GM11168 (cell line): Measurements from ENCODE around the gene NPLOC4.

Experiments used
- in situ Hi-C: fragments of 300-500 bp; cut with MboI; formaldehyde crosslinking; loops from one replicate; pipeline ENCODE4 v1.12.0; 2022; ENCODE audit warnings: low sequenced_read_pairs; ENCODE audit not compliant: unreplicated experiment

NPLOC4 gene

DNA sequence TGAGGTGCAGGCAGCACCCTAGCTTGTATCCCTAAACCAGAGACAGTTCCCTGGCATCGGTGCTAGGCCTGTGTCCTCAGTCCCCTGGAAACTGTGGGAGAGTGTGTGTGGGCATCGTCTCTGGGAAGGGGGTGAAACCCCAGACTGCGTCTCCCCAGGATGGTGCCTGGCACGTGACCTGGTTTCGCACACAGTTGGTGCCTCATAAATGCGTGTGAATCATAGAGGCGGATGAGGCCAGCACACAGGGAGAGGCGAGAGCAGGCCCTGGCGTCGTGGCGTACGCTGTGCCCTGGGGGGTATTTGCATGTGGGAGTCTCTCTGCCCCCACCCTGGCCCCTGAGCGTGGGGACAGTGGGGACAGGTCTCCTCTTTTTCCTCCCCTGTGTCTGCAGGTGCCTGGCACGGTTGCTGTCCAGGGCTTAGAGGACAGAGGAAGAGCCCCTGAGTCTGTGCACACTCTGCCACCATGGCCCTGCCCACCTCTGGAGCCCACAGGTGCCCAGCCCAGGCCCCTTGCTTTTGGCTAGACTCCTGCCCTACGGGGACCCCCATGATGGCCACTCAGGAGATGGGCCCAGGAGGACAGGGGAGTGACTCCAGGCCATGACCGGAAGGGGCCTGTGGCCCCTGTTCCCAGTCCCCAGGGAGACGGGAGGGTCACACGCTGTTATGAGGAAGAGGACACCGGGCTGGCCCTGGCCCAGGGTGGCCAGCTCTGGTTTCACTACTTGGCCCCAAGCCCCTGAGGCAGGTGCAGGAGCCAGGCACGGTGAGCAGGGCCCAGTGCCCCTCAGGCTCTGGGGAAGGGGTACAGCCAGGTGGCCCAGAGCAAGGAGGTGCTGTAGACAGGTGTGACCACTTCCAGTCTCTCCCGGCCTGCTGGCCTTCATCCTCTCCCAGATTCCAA is 110.0 kb downstream of the NPLOC4 start:
- in situ Hi-C loops: no loop called here

DNA sequence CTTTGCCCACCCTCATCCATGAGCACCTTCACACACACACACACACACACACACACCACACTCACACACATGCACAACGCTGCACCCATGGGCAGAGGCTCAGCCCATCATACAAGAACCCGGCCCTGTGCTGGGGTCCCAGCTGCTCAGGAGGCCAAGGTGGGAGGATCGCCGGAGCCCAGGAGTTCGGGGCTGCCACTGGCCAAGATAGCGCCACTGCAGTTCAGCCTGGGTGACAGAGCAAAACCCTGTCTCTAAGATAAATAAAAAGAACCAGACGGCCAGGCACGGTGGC is 112.1 kb downstream of the NPLOC4 start:
- in situ Hi-C loops: no loop called here

DNA sequence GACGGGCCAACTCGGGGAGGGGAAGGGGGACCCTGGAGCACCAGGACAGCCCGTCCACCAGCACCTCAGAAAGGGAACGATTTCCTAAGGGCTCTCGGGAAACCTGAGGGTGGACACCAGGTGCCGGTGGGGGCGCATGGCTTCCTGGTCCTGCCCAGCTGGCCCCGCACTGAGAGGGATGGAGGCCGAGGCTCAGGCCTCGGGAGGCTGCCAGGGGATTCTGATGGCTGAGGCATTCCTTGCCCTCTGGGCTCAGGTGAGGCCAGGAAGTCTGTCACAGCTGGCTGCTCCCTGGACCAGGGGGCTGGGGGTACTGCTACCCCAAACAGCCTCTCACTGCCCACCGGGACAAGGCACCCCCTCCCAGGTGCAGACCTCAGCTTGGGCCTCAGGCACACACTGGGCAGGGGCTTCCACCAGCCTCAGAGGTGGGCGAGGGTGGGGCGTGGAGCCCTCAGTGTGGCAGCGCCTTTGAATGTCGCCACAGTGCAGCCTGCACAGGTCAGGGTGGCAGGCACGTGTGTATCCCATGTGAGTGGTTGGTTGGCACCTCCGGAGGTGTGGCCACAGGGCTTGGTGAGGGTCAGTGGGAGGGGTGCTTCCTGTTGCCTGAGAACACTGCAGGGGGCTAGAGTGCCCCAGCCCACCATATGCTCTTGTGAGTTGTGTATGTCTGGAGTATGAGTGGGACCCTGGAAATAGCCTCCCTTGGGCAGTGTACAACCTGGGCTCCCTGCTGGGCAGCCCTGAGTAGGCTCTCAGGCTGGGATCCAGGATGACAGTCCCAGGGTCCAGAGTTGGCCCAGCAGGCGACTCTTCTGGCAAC is 112.7 kb downstream of the NPLOC4 start:
- in situ Hi-C loops: no loop called here

DNA sequence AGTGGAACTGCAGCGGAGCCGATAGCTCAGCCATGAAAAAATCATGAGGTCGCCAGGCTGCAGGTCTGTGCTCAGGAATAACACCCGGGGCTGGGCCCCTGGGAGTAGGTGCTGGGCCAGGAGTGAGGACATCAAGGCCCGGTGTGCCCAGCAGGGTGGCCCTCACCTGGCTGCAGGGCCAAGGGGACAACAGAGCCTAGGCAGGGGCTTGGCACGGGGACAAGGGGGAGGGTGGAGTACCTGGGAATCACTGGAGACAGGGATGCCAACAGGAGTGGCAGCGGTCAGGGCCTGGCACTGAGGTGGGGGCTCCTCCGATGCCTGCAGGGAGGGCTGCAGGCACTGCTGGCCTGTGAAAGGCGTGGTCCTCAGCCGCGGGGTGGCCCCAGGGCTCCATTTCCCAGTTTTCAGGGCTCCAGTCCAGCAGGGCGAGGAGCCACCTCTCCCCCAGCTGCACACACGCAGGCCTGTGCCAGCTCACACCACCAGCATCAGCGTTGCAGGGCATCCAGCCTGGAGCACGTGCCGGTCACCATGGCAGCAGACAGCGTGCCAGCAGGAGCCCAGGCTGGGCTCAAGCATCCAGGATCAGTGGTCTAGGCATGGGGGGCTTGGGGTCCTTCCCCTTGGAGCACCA is 113.4 kb downstream of the NPLOC4 start:
- in situ Hi-C loops: no loop called here

DNA sequence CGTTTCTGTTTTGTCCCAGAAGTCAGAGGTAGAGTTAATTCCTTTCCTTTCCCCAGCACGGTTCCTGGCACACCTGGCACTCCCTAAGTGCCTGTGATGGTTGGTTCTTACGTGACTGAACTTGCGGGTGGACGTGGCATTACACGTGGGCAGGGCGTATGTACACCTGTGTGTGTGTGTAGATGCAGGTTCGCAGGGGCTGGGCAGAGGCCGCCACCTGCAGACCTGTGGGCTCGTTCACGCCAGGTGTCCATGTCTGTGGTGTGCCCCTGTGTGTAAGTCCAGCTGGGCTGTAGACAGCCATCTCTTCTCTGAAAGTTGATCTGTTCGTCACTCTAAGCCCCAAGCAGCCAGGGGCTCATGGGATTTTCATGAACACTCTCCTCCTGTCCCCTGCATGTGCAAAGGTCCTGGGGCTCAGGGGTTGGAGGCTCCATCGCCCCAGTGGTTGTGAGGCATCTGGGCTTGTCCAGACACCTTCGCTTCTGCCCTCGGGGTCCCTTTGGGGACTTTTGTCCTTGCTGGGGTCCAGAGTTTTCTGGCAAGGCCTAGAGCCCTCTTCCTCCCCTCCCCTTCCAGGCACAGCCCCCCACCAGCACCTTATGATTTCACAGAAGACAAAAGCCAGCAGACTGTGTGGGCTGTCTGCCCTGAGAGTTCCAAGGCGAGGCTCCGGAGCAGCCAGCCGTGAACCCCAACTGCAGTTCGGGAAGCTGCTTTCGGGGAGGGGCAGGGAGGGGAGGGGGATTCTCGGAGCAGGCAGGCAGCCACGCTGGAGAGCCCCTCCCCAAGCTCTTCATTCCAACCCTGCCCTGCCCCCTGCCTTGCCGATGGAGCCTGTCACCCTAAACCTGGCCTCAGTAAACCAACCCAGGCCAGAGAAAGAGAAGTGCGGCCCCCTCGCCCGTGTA is 114.2 kb downstream of the NPLOC4 start:
- in situ Hi-C loops: no loop called here

DNA sequence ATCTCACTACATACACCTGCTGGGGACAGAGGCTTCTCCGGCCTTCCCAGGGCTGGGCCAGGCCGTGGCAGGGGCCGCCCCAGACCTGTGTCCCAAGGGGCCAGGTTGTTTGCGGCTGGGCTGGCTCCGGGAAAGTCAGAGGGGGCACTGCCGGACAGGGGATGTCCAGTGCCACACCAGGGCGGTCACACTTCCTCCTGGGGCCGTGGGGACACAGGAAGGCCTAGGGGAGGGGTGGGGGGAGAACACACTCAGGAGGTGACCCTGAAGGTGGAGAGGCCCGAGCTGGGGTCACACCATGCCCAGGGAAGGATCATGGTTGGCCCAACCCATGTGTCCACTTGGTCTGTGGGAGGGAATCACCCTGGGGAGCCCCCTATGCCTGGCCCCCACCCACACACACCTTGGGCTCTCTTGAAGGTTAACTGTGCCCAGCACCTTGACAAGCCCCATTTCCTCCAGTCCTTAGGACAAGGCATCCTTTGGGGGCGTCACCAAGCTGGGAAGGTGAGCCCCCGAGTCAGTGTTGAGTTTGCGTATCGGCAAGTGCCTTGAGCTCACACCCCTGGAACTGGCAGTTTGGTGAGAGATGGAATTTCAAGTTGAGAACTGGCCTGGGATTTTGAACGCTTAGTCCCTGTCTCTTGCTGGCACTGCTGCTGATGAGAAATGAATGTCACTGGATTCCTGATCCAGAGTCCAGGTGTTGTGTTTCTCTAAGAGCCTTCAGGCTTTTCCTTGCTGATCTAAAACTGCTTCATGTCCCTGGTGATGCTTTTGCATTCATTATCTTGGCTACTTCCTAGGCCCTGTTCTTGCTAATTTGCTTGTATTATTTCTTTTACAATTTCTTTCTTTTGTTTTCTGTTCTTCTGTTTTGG is 116.7 kb downstream of the NPLOC4 start:
- in situ Hi-C loops: no loop called here

DNA sequence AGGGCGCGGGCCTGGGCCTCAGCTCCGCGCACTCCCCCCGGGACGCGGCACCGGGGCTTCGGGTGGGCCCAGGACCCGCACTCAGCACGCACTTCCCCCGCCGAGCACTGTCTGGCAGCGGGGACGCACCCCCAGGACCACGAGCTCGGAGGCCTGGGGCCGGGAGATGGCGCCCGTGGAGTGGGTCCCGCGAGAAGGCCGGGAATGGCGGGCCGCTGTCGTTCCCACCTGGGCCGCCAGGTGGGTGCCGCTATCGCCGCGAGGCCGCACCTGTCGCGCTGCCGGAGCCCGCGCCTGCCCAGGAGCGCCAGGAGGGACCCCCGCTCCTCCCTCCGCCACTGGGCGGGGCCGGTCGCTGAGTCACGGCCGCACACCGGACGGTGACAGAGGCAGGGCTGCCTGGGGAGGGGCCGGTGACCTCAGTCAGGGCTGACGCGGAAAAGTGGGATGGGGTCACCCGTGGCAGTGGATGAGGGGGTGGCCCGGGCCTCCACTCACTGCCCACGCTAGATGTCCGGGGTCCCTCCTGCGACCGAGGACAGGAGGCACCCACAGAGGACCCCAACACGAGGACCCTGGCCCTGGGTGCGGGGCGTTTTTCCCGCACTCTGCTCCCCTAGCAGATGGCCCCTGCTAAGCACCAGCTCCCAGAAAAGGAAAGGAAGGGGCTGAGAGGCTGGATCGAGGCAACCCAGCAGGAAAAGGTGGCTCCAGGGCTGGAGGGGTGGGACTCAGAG is 117.5 kb downstream of the NPLOC4 start:
- in situ Hi-C loops: no loop called here

DNA sequence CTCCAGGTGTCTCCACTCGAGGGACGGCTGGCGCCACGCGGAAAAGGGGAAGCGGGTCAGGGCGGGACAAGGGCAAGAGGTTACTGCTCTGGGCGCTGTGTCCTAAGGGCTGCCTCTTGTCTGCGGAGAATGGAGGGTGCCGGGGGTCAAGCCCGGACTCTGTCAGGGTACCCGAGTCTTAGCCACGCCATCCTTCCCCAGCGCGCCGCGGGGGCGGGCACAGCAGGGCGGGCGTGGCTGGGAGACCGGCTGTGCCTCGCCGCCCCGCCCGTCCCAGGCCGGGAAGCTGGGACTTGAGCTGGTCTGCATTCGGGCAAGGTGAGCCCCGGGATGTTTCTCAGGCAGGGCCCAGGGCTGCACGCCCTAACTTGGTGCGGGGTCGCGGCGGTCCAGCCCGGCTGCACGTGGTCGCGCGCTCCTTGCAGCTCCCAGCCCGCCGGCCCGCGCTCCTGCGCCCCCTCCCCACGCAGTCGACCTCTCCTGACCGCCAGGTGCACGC is 118.1 kb downstream of the NPLOC4 start:
- in situ Hi-C loops: no loop called here

DNA sequence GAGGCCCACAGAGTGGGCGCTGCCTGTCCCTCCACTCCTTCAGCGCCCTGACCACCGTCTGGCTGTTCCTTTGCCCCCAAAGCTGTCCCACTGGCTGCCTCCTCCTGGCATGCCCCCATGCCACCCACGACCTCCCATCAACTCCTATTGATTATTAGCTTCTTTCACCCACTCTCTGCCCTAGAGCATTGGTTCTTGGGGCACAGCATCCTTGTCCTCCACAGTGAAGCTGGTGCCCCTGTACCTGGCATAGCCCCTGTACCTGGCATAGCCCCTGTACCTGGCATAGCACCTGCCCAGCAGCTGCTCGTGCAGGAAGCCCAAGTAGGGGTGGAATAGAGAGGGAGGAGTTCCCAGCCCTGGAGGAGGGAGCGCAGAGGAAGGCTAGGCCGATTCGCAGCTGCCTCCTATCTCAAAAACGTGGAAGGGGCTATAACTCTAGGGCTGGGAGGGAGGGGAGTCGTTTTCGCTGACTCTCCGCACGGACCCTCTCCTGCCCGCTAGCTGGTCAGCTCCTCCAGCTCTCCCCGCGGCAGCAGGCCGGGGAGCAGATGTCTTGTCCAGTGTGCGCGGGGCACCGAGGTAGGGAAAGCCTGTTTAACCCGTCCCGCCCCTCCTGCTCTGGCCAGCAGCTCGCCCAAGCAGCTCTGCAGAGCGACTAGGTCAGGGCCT is 118.7 kb downstream of the NPLOC4 start:
- in situ Hi-C loops: no loop called here

DNA sequence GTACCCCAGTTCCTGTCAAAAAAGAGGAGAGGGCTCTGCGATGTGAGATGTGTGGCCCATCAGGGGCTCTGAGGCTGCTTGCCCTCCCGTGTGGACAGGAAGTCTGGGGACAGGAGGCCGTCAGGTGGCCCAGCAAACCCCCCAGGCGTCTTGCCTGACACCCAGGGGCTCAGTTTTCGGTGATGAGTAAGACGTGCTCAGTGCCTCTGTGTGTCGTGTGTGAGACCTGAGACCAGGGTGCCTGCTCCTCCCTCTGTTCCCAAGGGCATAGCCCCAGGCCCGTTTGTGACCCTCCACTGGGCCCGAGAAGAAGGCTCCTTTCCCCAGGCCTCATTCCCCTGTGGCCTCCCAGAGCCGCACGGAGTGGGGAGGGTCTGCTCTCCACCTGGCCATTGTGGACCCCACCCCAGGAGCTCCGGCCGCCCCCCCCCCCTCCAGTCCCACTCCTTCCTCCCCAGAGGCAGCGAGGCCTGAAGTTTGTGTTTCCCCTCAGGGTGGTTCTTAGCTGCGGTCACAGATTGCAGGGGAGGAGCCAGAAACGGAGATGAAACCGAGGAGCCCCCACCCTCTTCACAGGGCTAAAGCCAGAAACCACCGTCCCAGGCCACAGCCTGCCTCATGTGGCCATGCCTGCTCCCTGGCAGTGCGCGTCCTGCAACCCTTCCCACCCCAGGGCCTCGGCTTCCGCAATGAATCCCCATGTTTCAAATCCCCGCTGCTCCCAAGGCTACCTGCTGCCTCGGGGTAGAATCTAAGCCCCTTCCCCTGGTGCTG is 119.4 kb downstream of the NPLOC4 start:
- in situ Hi-C loops: no loop called here

DNA sequence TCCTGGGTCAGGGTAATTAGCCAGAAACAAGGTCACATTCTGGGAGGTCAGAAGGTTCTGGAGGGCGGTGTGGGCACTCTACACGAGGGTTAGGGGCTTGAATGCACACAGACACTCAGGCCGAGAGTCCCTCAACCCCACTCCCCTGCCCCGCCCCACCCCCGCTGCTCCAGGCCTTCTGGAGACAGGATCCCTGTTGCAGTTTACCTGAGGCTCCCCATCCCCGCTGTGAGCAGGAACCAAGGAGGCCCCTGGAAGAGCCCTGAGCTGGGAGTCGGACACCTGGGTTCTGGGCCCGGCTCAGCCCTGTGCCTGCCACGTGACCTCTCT is 119.9 kb downstream of the NPLOC4 start:
- in situ Hi-C loops: no loop called here

DNA sequence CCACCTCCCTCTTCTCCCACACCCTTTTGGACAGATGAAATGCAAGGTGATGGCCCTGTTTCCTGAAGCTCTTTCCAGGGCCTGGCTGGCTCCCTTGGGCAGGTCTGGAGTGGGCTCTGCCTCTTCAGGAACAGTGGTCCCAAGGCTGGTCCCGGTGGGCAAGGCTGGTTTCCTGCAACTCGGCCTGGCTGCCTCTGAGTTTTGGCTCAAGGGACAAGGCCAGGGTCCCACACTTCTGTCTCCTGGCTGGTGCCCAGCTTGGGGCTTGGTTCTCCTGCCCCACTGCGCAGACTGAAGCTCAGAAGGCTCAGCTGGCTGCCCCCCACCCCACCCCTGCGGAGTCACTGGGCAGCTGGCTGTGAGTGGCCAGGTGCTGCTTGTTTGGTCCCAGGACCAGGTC is 120.5 kb downstream of the NPLOC4 start:
- in situ Hi-C loops: no loop called here

DNA sequence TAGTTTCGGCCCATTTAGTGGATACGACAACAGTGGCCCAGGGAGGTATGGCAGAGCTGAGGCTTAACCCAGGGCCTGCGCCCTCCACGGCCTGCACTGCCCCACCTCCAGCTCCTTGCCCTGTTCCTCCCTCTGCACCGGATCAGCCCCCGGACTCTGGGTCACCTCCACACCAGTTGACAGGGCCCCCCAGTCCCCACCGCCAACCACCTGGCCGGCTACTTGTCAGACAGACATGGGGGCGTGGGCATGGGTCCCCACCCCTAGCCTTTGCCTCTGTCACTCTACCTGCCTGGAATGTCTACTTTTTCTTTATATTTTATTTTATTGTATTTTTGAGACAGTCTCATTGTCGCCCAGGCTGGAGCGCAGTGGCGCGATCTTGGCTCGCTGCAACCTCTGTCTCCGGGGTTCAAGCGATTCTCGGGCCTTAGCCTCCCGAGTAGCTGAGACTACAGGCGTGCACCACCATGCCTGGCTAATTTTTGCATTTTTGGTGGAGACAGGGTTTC is 121.3 kb downstream of the NPLOC4 start:
- in situ Hi-C loops: no loop called here

DNA sequence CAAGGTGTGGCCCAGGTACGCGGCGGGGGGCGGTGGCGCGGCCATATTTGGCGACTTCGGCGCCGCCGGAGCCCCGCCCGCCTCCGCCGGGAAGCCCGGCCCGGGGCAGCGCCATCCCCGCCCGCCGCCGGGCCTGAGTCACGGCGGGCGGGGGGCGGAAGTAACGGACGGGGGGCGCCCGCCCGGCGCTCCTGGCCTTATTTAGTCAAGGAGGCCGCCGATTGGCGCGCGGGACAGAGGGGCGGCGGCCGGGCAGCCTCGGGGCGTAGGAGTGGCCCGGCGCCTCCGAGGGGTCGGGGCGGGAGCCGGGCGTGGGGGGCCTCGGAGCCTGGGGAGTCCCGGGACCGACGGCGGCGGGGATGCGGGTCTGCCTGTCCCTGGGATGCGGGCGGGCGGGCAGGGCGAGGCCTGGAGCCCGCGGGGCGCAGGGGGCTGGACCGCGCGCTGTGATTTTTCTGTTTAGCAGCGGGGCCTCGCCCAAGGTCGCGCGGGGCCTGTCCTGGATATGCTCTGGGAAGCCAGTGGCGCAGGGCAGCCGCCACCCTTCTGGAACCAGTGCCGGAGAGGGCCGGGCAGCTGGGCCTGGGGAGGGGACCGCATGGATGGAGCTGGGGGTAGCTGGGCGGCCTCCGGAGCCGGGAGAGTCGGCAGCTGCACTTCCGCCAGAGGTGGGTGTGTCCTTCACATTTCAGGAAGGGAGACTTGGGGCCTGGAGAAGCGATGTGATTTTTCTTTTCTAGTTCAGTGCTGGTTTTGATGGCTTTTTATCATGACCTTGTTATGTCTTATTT is 122.0 kb downstream of the NPLOC4 start:
- in situ Hi-C loops: no loop called here

DNA sequence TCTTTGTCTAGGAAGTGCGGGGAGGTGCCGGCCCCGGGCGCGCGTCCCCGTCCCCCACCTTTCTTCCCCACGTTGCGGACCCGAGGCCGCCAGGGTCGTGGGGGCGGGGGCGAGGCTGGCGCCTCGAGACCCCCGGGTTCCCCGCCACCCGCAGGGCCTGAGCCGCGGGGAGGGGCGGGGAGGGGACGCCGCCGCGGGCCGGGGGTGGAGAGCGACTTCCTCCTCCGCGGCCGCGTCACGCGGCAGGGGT is 122.5 kb downstream of the NPLOC4 start:
- in situ Hi-C loops: no loop called here

DNA sequence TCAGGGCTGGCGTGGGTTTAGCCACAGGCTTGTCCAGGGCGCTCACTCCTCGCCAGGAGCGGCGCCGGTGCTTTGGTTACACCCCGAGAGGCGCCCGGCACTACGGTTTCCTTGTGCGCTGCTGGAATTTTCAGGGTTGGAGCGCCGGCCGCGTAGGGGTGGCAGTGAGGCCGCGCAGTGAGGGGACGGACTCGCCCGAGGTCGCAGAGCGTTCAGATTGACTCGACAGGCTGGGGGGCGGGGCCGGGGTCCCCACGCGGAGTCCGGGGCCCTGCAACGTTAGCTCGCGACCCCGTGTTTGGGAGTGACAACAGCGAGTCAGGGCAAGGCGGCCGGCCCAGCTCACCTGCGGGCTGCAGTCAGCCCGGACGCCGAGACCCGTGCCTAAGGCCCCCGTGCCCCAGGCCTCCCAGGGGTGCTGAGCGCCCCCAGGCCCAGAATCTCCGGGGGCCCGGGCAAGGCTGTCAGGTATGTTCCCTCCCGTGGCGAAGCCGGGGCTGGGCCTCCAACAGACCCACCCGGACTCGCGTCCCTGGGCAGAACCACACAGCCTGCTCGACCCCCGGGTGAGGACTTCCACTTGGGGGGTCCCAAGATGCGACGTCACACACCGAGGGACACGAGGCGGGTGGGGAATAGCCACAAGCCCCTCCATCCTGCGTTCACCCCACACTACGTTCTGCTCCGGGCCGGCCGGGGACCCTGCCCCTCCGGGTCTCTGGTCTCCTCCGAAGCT is 123.0 kb downstream of the NPLOC4 start:
- in situ Hi-C loops: no loop called here
